Neural cell (in vitro differentiated cells): ENCODE results near the gene TRAF5.

ENCODE experiments used
- CTCF ChIP-seq: fragments of 450-650 bp; IDR thresholded peaks from 2 replicates; pipeline ENCODE4 v1.5.1; 2014; ENCODE audit warnings: antibody characterized with exemption, mild to moderate bottlenecking, moderate library complexity; ENCODE audit not compliant: poor library complexity, severe bottlenecking
- EP300 ChIP-seq: fragments of 450-650 bp; conservative IDR thresholded peaks from 2 replicates; pipeline ENCODE4 v1.6.1; 2014; ENCODE audit warnings: antibody characterized with exemption, mild to moderate bottlenecking, moderate library complexity; ENCODE audit not compliant: poor library complexity, severe bottlenecking
- EZH2 ChIP-seq: fragments of 200-600, 300-800 bp; shearing (Covaris generic), sonication (generic); IDR thresholded peaks from 2 replicates; pipeline ENCODE4 v1.6.1; 2014; ENCODE audit warnings: antibody characterized with exemption, low read length, borderline replicate concordance, mild to moderate bottlenecking; ENCODE audit not compliant: insufficient read depth, poor library complexity, severe bottlenecking
- POLR2AphosphoS5 ChIP-seq: IDR thresholded peaks from 2 replicates; pipeline ENCODE4 v1.6.1; 2012
- SMC3 ChIP-seq: fragments of 450-650 bp; conservative IDR thresholded peaks from 2 replicates; pipeline ENCODE4 v1.6.1; 2014; ENCODE audit warnings: antibody characterized with exemption, mild to moderate bottlenecking, moderate library complexity; ENCODE audit not compliant: poor library complexity
- TAF1 ChIP-seq: IDR thresholded peaks from 2 replicates; pipeline ENCODE4 v1.6.1; 2012; ENCODE audit warnings: low read depth

- TF ChIP-seq POLR2AphosphoS5 (no peak), CTCF (no peak), EP300 (no peak), EZH2 (no peak), SMC3 (no peak), TAF1 (no peak)
These were observed 20.6 kb downstream of the TRAF5 start for GRCh38 chr1:211347077-211347844.
